Heart right ventricle (tissue), 16 donors: Measurements from ENCODE around the gene MEG3. TPM values are rescaled to one million over a fixed set of nuclear protein-coding genes. Genes with fewer than 3 reads are reported as not detected.

Experiments
- ATAC-seq, 8 donors: fragments of 200-7000 bp; cut with Tn5 transposase; one replicate each; pipeline ENCODE4 v1.9.1; 2020; ENCODE audit warnings: mild to moderate bottlenecking in 8 of 8, moderate library complexity in 8 of 8, moderate number of reproducible peaks in 1 of 8
- DNase-seq, 2 donors: peaks; one replicate each; pipeline ENCODE4 v3.0.0-alpha.2; 2020
- H3K27ac ChIP-seq, 10 donors: fragments of 200-600 bp; sonication (generic) in 2 of 10; one replicate each; pipeline versions ENCODE4 v1.5.0 to v1.8.0; 2020 to 2022; ENCODE audit warnings: mild to moderate bottlenecking in 3 of 10
- H3K27me3 ChIP-seq, 7 donors: fragments of 200-600 bp; one replicate each; pipeline ENCODE4 v1.8.0; 2021 to 2022; ENCODE audit warnings: mild to moderate bottlenecking in 2 of 7
- H3K36me3 ChIP-seq, 9 donors: fragments of 200-600 bp; sonication (generic) in 1 of 9; one replicate each; pipeline versions ENCODE4 v1.5.0 to v1.8.0; 2020 to 2022; ENCODE audit warnings: mild to moderate bottlenecking in 2 of 9
- H3K4me1 ChIP-seq, 9 donors: fragments of 200-600 bp; sonication (generic) in 1 of 9; one replicate each; pipeline versions ENCODE4 v1.5.0 to v1.8.0; 2020 to 2022; ENCODE audit warnings: mild to moderate bottlenecking in 4 of 9
- H3K4me3 ChIP-seq, 10 donors: fragments of 200-600 bp; sonication (generic) in 2 of 10; one replicate each; pipeline versions ENCODE4 v1.5.0 to v1.8.0; 2020 to 2022; ENCODE audit warnings: mild to moderate bottlenecking in 7 of 10, moderate library complexity in 2 of 10
- H3K9me3 ChIP-seq, 11 donors: fragments of 200-600 bp in 10 of 11; sonication (generic) in 2 of 11; one replicate each; pipeline versions ENCODE4 v1.5.0 to v1.8.0; 2013 to 2022; ENCODE audit warnings: mild to moderate bottlenecking in 2 of 11, control low read depth in 1 of 11, moderate library complexity in 1 of 11
- CTCF ChIP-seq, 9 donors: fragments of 200-600 bp; sonication (generic) in 2 of 9; IDR thresholded peaks; one replicate each; pipeline versions ENCODE4 v1.5.0 to v1.8.0; 2021 to 2022; ENCODE audit warnings: antibody characterized with exemption in 9 of 9, mild to moderate bottlenecking in 5 of 9, moderate library complexity in 1 of 9
- WGBS, 2 donors: extraction: QIAGEN DNeasy Blood & Tissue Kit; methylation state at CpG; one replicate each; pipeline ENCODE4 v1.1.7; 2013; ENCODE audit warnings: inconsistent platforms in 1 of 2; 5-methylcytosine and 5-hydroxymethylcytosine counted together
- intact Hi-C, 10 donors: fragments of 100-400 bp; cut with DNase I; formaldehyde crosslinking; loops; one replicate each; pipeline versions ENCODE4 v1.11.1 to v1.14.2; 2022
- polyA plus RNA-seq, 2 donors: library from polyadenylated mRNA; stranded (reverse); fragments of 200-250 nt; gene quantifications; one replicate each; pipeline ENCODE4 v1.2.3, GENCODE V29; 2013
- total RNA-seq, 10 donors: library from RNA; stranded (reverse); fragmentation: NEBNext Ultra II Directional in 3 of 10; extraction: Animal tissue kit (Norgen Biotek cat#: 25700) in 3 of 10; gene quantifications; one replicate each; pipeline versions ENCODE4 v1.2.1 to v1.2.4, GENCODE V29; 2021 to 2023
- donor health status: Arrhythmogenic right ventricular cardiomyopathy.
- donor health status: ischemic (EF 13 %, LVEDD 7.1; RV severe dilation, severe dysfunction).
- donor health status: healthy with polysubstance abuse.
- donor health status: DM: no; HTN: yes; CAD: no.
- donor health status: DM: no; HTN: no; CAD: no.
- donor health status: ischemic (EF 25% LVEDD 6.9; RV normal size, moderate dysfunction).
- donor health status: ischemic (EF 25% LVEDD 5.7; RV mildly dilated, moderate dysfunction).
- donor health status: healthy.
- donor health status: DM: yes; HTN: yes; CAD: no.
- donor health status: Ischemic cardiomyopathy.
- donor health status: ischemic (EF 35%, LVEDD 5.7; RV mildly dilated, moderate dysfunction).
- donor health status: nonischemic (EF 11% LVEDD 7.7; RV severe dilation, severe dysfunction).
- donor health status: DM: yes; HTN: yes; CAD: no.
- donor health status: PGD.
- donor health status: ischemic (EF 29% LVEDD 5.4; RV normal size, mild dysfunction).
- donor health status: nonischemic (EF 23%, LVEDD 6.1; RV moderate dilation, normal function).

MEG3 gene
- total and polyA plus RNA-seq, 12 donors, result 7.7 to 122 (median 12.4) TPM

- H3K27me3 ChIP-seq, result peaks cover 0 to 12% (median 8%) of the 10 kb centered on the region in 7 donors
- H3K36me3 ChIP-seq, result no peaks in the 10 kb centered on the region
- H3K4me1 ChIP-seq, result peaks cover 0 to 3% (median 0%) of the 10 kb centered on the region in 9 donors
- intact Hi-C loops, result no loop called here
- peaks cover 0 to 8% (median 0%) of the 10 kb centered on the region in 11 donors for H3K9me3 ChIP-seq
- H3K27ac ChIP-seq, result no peak overlapping the region
- DNase-seq (no peak), ATAC-seq (no peak)
- WGBS, 2 donors, result 95% methylated on average over 49 of the region's 49 CpGs
- TF ChIP-seq CTCF (IDR thresholded peaks at IDR 0.05), result no peak
- no peak overlapping the region for H3K4me3 ChIP-seq
These were observed 56.4 kb downstream of the MEG3 start for GRCh38 chr14:100882026-100882967.

GRCh38 chr14:100882991-100883788 is 57.3 kb downstream of the MEG3 start:
- Histone ChIP-seq H3K4me3 (no peak overlapping the region), H3K27ac (no peak overlapping the region), H3K36me3 (no peaks in the 10 kb centered on the region), H3K4me1 (peaks cover 0 to 3% (median 0%) of the 10 kb centered on the region in 9 donors), H3K9me3 (peaks cover 0 to 8% (median 0%) of the 10 kb centered on the region in 11 donors), H3K27me3 (peaks cover 0 to 9% (median 8%) of the 10 kb centered on the region in 7 donors)
- DNase-seq (no peak), ATAC-seq (no peak)
- intact Hi-C loops, result no loop called here
- no peak for TF ChIP-seq CTCF (IDR thresholded peaks at IDR 0.05)
- WGBS, 2 donors, result 95 to 96% methylated on average over 46 of the region's 46 CpGs

GRCh38 chr14:100883789-100884101 is 57.8 kb downstream of the MEG3 start:
- Histone ChIP-seq H3K27ac (no peak overlapping the region), H3K27me3 (peaks cover 0 to 9% (median 2%) of the 10 kb centered on the region in 7 donors), H3K4me3 (no peak overlapping the region), H3K9me3 (peaks cover 0 to 8% (median 0%) of the 10 kb centered on the region in 11 donors), H3K36me3 (no peaks in the 10 kb centered on the region), H3K4me1 (peaks cover 0 to 3% (median 0%) of the 10 kb centered on the region in 9 donors)
- ATAC-seq, result no peak
- no peak for TF ChIP-seq CTCF (IDR thresholded peaks at IDR 0.05)
- 93% methylated on average over 11 of the region's 11 CpGs for WGBS, 2 donors
- intact Hi-C loops, result no loop called here
- DNase-seq, result no peak

- intact Hi-C loops, result no loop called here
- H3K27me3 ChIP-seq, result peaks cover 0 to 13% (median 0%) of the 10 kb centered on the region in 7 donors
- H3K9me3 ChIP-seq, result peaks cover 0 to 8% (median 0%) of the 10 kb centered on the region in 11 donors
- no peak overlapping the region for H3K27ac ChIP-seq
- WGBS, 2 donors, result 89 to 90% methylated on average over 13 of the region's 13 CpGs
- TF ChIP-seq CTCF (IDR thresholded peaks at IDR 0.05), result no peak
- peaks cover 0 to 3% (median 0%) of the 10 kb centered on the region in 9 donors for H3K4me1 ChIP-seq
- ATAC-seq, result no peak
- no peak for DNase-seq
- H3K4me3 ChIP-seq, result no peak overlapping the region
- no peaks in the 10 kb centered on the region for H3K36me3 ChIP-seq
These were observed 58.5 kb downstream of the MEG3 start for GRCh38 chr14:100884456-100884855.
